Stimulated activated naive CD4-positive, alpha-beta T cell treated with Interleukin-2 at 50 U/mL for 16 hours (primary cell): ENCODE data around the gene CCDC197.

ENCODE experiments used
- DNase-seq: peaks from one replicate; lab custom pipeline; 2025; lab: John Stamatoyannopoulos, UW

The CCDC197 gene

DNA sequence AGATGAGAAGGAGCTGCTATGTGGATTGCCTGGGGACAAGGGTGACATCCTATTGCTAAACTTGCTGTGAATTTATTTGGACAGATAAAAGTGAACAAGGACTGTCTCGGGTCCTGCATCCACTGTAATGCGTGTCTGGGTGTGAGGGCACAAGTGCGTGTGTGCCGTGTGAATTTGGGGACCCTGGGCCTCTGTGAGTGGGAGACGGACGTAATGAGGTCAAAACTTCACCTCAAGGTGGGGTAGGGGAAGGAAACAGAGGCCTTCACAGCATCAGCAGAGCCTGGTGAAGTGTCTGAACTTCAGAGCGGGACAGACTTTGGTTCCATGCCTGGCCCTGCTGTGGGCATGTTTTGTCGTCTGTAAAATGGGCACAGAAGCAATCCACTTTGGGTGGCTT lies 35.5 kb upstream of the CCDC197 start:
- DNase-seq = no peak

DNA sequence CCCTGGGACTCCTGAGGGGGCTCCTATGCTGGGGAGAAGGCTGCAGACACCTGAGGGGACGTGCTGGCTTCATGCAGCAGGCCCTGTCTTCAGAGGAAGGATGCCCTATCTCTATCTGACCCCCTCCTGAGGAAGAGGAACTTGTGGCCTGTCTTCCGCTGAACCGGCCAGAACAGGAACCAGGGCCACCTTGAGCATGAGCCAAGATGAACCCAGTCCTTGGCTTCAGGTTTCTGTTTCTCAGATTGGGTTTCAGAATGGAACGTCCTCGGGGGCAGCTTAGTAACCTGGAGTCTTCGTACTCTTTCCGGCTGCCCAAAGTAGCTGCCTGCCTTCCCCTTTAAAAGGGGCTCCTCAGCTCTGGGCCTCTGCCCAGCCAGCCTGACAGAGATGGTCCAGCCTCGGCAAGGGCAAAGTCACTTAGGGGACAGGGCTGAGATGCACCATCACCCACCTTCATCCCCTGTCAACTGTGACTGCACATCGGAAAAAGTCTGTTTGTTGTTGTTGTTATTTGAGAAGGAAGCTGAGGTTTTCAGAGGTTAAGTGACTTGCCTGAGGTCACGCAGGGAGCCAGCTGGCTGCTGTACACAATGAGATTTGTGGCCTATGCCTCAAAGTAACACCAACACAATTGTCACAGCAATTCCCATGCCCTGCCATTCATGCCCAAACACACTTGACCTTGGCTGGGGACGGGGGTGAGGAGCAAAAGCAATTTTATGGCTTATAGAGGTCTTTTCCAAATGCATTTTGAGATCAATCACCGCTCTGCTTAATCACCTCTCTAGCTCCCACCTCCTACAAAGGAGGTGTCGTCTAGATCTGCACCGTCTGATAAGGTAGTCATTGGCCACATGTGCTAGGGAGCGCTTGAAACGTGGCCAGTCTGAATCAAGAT lies 34.1 kb upstream of the CCDC197 start:
- DNase-seq = peak; percentile 52

DNA sequence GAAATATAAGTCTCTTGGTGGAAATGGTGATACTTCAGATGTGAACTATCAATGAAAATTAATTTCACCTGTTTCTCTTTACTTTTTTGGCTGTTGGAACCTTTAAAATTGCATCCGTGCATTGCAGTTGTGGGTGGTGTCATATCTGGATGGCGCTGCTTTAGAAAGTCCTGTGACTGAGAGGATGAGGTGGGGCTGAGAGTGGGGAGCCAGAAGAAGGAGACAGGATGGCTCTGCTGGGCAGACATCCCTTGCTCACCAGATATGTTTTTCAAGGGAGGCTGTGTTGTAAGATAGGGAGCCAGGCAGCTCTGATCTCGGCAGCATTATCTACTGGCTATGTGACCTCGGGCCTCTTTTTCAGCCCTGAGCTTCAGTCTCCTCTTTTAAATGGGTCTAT lies 33.4 kb upstream of the CCDC197 start:
- DNase-seq = no peak

DNA sequence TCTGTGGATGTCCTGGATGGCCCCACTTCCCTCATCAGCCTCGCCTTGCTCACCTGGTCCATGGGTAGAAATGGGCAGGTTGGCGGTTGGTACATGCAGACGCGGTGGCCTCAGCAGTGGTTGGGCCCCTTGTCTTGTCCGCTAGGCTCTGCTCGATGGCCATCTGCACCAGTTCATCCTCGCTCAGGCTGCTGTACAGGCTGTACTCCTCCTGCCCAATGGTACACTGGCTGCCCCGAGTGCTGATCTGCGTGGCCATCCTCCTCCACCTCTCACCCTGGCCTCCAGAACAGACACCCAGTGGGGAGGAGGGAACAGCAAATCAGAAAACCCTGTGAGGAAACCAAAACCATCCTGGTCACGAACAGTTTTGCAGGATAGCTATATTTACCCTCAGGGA lies 32.8 kb upstream of the CCDC197 start:
- DNase-seq = no peak

DNA sequence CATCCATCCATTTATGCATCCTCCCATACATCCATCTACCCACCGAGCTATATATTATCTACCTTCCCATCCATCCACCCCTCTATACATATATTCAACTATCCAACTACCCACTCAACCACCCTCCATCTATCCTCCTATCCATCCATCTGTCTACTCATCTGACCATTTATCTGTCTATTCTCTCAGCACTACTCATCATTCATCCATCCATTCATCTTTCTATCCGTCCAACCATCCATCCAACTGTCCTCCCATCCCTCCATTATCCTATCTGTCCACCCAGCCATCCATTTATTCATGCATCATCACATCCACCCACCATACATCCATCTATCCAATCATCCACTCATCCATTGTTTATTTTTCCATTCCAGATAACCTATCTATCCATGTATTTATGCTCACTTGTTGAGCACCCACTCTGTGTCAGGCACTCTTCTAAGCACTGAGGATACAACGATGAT lies 32.2 kb upstream of the CCDC197 start:
- no peak for DNase-seq

DNA sequence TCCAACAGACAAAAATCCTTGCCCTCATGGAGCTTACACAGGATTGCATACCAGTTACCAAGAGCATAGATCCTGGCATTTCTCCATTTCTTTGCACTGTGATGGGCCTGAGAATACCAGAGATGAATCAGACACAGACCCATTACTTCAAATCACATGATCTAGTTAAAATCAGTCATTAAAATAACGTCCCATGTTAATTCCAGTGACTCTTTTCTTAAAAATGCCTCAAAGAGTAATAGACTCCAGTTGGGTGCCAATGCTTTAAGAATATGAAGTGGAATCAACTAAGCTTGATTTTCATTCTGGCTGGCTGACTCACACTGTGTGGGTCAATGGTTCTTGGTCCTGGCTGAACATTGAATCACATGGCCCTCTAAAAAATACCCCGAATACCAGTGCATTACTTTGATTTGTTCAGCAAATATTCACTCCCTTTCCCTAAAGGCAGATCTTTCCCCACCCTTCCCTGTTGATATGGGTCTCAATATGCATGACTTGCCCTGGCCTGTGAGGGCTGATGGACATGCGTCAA lies 31.7 kb upstream of the CCDC197 start:
- DNase-seq = no peak

DNA sequence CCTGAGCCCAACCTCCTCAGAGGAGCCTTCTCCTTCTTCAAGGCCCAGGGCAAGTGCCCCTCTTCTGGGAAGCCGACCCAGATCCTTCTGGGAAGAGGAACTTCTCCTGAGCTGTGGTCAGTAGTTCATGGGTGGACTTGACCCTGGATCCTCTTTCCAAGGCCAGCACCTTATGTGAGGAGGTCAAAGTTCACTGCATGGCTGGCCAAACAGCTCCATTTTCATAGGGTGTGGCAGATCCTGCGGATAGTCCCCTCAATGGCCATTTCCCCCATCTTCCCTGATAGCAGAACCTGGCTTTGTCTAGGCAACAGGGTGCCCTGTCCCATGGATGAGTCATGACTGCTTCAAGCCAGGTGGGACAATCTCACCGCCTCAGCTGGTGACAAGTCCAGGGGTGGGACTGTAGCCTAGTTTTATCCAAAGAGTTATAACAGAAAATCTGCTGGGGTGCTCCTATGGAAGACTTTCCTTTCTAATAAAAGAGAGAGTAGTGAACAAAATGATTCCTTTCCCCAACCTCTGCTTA lies 31.1 kb upstream of the CCDC197 start:
- no peak for DNase-seq

DNA sequence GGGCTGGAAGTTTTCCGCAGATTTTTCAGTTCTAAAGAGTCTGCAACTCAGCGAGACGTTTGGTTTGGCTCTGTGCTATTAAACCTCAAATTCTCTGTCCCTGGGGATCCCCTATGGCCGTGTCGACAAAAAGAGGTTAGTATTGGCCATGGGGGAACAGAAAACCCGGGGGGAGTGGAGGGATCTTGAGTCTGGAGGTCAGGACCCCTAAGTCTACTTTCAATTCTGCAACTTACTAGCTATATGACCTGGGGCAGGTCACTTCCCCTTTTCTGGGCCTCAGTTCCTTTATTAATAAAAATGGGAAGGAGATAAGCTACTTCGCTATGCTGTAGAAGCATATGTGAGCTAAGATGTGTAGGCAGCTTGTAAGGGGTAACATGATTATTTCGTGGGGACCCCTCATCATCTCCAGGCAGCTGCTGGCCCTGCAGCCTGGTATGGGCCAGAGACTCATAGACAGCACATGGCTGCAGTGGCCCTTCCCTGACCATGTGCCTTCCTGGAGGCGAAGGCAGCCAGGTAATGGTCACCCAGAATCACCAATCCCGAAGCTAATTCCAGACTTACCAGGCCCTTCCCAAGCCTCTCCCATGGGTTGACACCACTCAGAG lies 29.4 kb upstream of the CCDC197 start:
- no peak for DNase-seq

DNA sequence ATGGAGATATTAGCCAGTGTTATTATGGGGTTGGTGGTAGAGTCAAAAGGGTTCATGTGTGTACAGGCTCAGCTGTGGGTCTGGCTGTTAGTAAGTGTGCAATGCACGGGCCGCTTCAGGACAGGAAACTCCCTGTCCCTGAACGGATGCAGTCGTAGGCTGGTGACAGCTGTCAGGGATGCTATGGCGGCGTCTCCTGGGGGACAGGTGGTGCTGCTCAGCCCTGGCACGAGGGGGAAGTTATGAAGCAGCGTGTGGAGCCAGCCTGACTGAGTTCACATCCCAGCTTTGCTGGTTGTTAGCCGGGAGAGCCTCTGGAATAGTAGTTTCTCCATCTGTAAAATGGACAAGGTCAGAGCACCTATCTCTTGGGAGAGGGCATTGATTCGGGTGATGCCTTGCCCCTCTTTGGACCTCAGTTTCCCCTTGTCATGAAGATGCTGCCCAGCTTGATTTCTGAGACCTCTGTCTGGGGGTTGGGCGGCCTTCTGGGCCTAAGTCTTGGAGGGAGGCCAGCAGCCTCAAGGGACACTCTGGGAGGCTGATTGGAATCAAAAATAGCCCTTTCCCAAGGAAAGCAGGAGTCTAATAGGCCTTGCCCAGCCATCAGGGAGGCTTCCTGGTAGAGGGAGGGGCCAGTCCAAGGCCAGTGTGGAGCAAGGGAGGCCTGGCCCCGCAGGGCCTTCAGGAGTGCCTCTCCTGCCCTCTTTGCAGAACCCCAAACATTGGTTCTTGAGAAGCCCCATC lies 27.8 kb upstream of the CCDC197 start:
- DNase-seq = no peak

DNA sequence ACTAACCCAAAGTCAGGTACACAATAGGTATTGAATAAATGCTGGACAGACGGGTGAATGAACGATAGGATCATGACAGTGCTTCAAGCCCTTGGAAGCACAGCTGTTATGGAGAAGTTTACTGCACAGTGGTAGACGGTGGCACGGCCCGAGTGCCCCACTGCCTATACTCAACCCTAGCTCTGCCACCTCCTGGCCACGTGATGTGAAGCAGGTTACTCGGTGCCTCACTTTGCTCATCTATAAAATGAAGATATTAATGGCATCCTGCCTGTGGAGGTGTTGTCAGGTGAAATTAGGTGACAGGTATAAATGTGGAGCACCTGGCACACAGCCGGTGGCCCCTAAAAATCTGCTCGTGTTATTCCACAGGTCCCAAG lies 26.5 kb upstream of the CCDC197 start:
- peak; percentile 72 for DNase-seq

DNA sequence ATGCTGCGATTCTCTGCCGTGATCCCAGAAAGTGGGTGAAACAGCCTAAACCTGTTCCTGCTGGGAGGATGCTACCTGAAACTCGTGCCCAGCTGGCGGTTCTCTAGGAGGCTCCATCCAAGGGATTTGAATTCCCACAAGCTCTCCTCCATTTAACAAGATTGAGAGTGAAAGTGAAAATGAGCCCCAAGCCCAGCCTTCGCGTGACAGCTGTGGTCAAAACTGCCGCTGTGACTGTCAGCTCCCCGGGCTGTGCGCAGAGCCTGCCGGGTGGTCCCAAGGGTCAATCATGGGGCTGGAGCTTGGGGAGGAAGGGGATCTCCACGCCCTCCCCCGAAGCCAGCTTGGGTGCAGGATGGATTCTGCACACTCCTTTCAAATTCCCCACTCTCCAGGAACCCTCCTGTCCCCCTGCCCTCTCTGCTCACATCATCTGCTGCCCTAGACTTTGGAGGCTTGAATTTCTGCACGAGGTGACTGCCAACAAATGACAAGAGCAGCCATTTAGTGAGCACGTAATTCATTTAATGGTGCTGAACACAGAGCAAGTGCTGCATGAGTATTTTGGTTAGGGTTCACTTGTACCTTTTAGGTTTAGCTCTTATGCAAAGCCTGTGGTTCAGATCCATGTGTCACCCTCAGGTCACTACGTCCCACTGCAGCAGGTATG lies 26.0 kb upstream of the CCDC197 start:
- peak; percentile 62 for DNase-seq

DNA sequence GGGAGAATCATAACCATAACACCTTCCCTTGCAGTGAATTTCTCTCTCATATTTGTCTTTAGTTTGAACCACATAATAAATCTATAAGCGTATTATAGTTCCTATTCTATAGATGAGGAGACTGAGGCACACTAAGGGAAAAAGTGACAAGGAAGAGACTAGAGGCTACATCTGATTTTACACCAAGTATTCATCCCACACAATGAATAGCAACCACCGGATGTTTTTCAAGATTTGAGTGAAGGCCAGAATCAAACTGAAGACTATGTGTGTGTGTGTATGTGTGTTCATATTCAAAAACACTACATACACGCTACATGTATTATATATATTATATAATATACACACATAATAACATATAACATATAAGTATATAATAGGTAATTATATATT lies 25.5 kb upstream of the CCDC197 start:
- no peak for DNase-seq

DNA sequence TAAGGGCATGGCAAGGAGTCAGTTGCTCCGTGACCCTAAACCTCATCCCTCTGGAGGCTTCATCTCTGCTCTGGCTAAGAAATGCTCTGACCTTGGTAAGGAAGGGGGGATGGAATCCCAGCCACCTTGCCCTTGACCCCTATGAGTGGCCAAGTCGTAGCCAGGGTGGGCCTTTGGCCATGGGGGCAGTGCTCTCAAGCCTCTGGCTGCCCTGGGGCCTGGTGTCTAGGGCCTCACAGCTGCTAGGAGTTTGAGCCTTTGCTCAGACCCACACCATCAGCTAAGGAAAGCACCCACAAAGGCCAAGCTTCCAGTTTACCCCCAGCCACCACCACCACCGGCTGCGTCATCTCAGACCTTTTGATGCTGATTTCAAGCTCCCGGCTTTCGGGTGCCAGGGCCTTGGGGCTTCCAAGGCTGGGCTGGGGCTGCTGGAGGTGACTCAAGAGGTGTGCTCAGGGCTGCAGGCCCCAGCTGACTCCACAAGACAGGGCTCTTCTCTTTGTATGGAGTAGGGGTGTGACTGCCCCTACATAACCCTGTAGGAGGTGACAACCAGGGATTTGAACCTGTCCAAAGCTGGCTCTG lies 24.4 kb upstream of the CCDC197 start:
- DNase-seq = no peak

DNA sequence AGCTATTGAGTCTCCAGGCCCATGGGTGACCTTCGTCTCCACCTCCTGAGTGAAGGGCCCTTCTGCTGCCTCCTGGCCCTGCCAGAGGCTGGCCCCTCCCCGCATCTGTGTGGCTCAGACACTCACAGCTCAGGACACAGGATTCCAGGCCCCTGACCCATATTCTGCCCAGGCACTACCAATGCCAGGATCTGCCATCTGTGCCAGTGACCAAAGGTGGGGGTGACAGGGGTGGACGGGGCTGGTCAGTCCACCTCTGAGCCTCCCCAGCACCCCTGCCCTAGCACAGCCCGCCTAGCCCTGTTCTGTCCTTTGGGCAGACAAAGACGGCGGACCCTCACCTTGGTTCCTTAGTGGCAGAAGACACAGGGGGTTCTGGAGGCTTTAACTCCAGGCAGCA lies 23.5 kb upstream of the CCDC197 start:
- DNase-seq = no peak

DNA sequence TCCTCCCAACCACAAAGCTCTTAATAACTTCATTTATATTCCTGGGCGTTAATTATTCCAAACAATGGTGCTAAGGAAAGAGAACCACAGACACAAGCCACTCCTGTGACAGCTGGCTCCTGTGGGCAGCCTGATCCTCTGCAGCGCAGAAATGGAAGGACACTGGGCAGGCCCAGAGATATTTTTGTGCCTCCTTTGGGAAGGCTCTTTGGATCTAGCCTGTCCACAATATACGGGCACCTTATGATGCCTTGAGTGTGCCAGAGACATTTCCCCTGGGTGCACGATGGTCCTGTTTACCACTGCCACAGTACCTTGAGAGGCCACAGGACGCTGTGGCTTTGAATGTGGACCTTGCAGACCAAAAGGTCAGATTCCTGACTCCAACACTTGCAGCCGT lies 22.8 kb upstream of the CCDC197 start:
- DNase-seq = no peak

DNA sequence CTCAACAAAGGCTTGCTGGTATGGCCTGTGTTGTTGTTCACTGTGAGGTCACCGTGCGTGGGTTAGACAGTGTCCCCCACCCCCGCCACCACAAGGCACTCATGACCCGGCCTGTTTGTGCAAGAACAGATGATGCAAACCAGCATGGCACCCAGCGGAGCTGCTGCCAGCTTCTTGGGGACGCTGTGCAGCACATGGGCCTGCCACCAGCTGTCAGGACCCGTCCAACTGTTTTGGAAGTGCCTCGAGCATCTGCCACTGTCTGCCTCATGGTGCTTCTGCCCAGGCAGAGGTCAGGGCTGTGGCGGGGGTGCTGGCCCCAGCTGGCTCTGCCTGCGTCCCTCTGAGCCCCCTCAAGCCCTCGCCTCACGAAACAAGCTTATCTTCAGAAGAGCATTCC lies 22.3 kb upstream of the CCDC197 start:
- no peak for DNase-seq

DNA sequence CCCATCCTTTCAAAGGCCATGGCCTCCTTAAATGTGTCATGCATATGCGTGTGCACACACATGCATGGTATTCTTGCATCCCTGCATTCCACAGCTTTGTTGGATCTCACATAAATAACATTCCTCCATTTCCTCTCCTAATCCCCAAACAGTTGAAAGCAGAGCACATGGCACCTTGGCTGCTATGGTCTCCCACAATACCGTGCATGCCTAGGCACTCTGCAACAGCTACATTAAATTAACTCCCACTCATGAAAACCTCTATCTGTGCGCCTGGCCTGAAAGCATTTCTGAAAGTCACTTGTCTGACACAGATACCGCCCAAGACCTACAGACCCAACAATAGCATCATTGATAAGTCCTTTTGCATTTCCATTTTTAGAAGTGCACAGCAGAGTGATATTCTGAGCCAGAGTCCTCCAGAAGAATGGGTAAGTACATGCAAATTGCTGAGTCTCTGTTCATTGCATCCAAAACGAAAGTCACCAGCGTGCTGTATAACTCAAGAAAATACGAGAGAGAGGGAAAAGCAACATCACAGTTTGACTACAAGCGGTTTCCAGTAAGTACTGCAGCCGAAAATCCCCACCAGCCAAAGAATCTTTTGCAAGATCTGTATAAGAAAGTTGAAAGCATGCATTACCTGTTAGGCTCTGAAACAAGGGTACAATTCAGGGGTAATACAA lies 21.2 kb upstream of the CCDC197 start:
- peak; percentile 43 for DNase-seq

DNA sequence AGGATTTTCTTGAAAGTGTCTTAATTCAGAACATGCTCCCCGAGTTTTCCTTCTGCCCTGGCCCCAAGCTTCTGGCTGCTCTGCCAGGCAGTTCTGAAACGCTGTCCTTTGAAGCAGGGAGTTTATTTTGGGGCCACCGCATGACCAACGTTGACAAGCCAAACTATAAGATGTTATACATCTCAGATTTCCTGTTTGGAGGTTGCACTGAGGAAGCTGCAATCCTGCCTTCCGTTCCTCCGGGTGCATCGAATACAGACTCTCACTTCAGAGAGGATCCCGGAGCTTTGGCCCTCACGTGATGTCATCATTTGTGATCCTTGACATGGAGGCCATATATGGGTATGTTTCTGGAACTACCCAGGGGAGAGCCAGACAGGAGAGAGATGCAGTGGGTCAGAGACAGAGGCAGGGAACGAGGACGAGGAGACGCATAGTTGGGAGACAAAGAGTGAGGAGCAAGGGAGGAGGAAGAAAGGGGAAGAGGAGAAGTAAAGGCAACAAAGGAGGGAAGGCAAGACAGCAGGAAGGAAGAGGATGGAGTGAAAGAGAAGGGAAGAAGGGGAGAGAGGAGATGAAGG lies 20.5 kb upstream of the CCDC197 start, which contains the start of gene ASB2:
TSS of gene ASB2 (minus strand) at position 94 of the 581 bp plus-strand sequence. CDS start 12,031 bp downstream, outside the sequence.
- DNase-seq = no peak

DNA sequence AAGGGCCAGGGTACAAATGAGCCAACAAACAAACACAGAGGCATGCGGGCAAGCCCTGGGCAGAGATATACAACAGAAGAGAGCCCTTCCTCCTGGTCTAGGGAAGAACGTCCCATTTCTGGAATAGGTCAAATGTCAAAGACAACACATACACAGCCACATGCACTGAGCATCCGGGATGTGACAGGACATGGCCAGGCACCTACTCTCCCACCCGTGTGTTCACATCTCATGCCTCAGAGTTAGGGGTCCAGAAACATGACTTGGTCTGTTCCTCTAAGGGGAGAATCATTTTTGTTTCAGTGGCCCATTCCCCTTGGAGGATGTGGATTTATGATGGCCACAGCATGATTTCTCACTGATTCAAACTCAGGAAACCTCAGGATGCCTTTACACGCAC lies 19.9 kb upstream of the CCDC197 start:
- DNase-seq = no peak
